SK-N-MC (cell line): ENCODE measurements around the gene LRRC74B.

Experiments
- DNase-seq: peaks from one replicate; pipeline ENCODE4 v3.0.0-alpha.2; 2011; ENCODE audit warnings: low read depth, low spot score
- H3K27ac ChIP-seq: fragments of 200-600 bp; sonication (generic); 2 replicates; pipeline ENCODE4 v1.5.1; 2016; ENCODE audit warnings: mixed run types
- H3K36me3 ChIP-seq: fragments of 200-600 bp; sonication (generic); 2 replicates; pipeline ENCODE4 v1.6.1; 2017; ENCODE audit warnings: antibody characterized with exemption, low read length, mixed read lengths; ENCODE audit not compliant: insufficient read depth
- H3K4me3 ChIP-seq: fragments of 200-600 bp; sonication (generic); 2 replicates; pipeline ENCODE4 v1.5.1; 2016
- H3K9ac ChIP-seq: fragments of 200-600 bp; sonication (generic); 2 replicates; pipeline ENCODE4 v1.8.0; 2017; ENCODE audit warnings: mixed run types, mixed read lengths; ENCODE audit not compliant: insufficient read length
- H3K9me3 ChIP-seq: fragments of 200-600 bp; sonication (generic); 2 replicates; pipeline ENCODE4 v1.6.1; 2017; ENCODE audit warnings: low read depth, mild to moderate bottlenecking, antibody characterized with exemption, low read length, moderate library complexity, mixed read lengths
- EZH2 ChIP-seq: fragments of 200-600 bp; sonication (generic); IDR thresholded peaks from one replicate; pipeline ENCODE4 v1.6.1; 2017; ENCODE audit warnings: antibody characterized with exemption
- FOXP2 ChIP-seq: optimal IDR thresholded peaks from 2 replicates; pipeline ENCODE3; 2011; ENCODE audit warnings: mild to moderate bottlenecking, moderate library complexity; ENCODE audit not compliant: insufficient read depth; ENCODE audit errors: extremely low read length, control extremely low read depth
- POLR2AphosphoS5 ChIP-seq: IDR thresholded peaks from 2 replicates; pipeline ENCODE4 v1.6.1; 2012; ENCODE audit warnings: mild to moderate bottlenecking, low read depth, low read length, borderline replicate concordance

The LRRC74B gene

DNA sequence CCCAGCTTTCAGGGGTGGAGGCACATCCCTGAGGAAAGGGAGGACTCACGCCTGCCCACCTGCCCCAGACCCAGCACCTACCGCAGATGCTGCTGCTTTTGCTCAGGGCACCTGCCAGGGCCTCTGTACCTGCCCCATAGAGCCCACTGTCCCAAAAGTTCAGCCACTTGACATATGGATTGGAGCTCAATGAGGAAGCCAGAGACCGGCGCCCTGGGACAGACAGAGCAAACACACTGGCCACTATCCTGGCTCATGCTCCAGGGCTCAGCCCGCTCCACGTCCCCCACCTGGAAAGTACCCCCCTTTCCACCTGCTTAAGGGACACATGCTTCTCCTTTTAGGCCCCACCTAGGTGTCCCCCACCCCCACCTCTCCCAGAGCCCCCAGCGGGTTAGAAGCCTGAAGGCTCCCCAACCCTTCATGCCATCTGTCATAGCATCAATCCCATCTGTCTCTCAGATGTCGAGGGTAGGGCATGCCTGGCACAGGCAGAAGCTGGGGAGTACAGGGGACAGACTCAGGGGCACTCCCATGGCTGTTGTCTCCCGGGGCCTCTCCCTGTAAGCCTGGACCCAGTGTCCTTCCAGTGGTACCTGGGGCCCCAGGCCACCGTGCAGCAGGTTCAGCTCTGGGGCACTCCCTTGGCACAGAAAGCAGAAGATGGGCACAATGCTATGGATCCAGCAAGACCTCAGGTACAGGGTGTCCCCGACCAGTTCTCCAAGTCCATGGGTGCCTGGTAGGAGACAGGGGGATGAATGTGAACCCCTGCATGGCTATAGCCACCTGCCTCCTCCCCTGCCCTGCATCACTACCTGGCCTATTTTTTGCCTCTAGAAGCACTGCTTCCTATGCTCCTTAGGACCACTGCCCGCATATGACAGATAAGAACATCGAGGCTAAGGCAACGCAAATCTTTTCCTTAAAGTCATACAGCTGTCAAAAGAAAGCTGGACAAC, 33.0 kb upstream of the LRRC74B start:
- H3K36me3 ChIP-seq = no peaks in the 10 kb centered on the region
- no peak overlapping the region for H3K9ac ChIP-seq
- TF ChIP-seq FOXP2 (no peak), POLR2AphosphoS5 (no peak), EZH2 (no peak)
- H3K4me3 ChIP-seq = no peak overlapping the region
- no peak for DNase-seq
- H3K27ac ChIP-seq = 0 out of 2 replicates have a peak overlapping the region, but pooled peaks have one; percentile 47
- no peaks in the 10 kb centered on the region for H3K9me3 ChIP-seq

DNA sequence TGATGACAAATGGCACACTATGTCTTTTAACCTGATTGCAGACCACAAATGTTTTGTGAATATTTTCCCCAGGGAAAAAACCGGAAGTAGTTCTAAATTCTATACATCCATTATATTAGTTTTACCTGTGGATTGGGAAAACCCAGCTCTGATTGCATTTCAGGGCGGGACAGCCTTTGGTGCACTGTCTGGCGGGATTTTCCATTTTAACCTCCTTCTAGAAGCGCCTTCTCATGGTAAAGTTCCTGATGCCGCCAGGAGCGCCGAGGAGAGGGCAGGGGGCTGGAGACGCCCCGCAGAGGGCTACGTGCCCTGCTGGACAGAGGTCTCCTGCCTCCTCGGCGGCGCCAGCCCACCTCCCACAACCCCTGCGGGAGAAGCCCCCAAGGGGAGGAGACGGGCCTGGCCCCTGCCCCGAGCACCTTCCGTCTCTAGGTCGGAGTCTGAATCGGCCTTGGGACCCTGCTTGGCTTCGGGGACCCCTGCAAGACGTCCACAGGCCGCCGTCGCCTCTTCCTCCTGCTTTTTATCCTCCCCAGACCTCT, 32.0 kb upstream of the LRRC74B start:
- Histone ChIP-seq H3K4me3 (peak overlapping the region; percentile 71), H3K9me3 (no peaks in the 10 kb centered on the region), H3K9ac (peak overlapping the region; percentile 2), H3K36me3 (no peaks in the 10 kb centered on the region), H3K27ac (peak overlapping the region; percentile 47)
- TF ChIP-seq FOXP2 (no peak), POLR2AphosphoS5 (peak; percentile 76; the same call in 1 of the 2 replicates)
- no peak for DNase-seq

GRCh38 chr22:21014202-21014725, 31.5 kb upstream of the LRRC74B start:
- Histone ChIP-seq H3K27ac (peak overlapping the region; percentile 47; the same call in 1 of the 2 replicates), H3K4me3 (peak overlapping the region; percentile 71), H3K9me3 (no peaks in the 10 kb centered on the region), H3K36me3 (no peaks in the 10 kb centered on the region), H3K9ac (no peak overlapping the region)
- no peak for TF ChIP-seq FOXP2
- no peak for TF ChIP-seq EZH2
- TF ChIP-seq POLR2AphosphoS5 = no peak
- DNase-seq = peak; percentile 75

DNA sequence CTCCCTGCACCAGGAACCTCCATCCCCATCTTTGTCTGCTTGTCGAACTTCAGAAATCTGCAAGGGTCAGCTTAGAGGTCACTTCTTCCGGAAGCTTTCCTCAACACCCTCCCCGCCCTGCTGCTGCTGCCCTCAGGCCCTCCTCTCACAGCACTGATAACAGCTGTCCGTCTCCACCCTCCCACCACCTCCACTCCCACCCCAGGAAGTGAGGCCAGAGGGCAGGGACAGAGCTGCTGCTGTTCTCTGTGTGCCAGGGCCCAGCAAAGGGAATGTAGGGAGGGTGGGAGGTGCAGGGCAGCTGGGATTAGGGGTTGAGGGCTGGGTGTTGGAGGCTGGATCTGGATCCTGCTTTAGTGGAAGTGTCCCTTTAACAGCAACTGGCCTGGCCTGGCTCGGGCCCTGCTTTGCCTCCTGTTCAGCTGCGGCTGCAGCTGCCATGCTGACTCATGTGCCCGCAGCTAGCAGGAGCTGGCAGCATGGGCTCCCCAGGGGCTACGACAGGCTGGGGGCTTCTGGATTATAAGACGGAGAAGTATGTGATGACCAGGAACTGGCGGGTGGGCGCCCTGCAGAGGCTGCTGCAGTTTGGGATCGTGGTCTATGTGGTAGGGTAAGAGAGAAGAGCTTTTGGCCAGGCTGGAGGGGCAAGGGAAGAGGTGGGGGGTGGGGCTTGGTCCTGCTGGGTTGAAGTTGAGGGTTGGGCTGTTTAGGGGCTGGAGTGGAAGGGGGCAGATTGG, 30.9 kb upstream of the LRRC74B start, which contains the start of gene P2RX6:
Gene P2RX6 (plus strand): TSS at position 440 of the 740 bp plus-strand sequence. CDS start 10 bp downstream, at position 450.
- no peak for DNase-seq
- Histone ChIP-seq H3K9me3 (no peaks in the 10 kb centered on the region), H3K27ac (peak within 1 kb of the TSS; percentile 47), H3K9ac (no peak within 1 kb of the TSS), H3K4me3 (peak within 1 kb of the TSS; percentile 71), H3K36me3 (no peaks in the 10 kb centered on the region)
- no peak for TF ChIP-seq EZH2
- no peak for TF ChIP-seq POLR2AphosphoS5
- no peak for TF ChIP-seq FOXP2

DNA sequence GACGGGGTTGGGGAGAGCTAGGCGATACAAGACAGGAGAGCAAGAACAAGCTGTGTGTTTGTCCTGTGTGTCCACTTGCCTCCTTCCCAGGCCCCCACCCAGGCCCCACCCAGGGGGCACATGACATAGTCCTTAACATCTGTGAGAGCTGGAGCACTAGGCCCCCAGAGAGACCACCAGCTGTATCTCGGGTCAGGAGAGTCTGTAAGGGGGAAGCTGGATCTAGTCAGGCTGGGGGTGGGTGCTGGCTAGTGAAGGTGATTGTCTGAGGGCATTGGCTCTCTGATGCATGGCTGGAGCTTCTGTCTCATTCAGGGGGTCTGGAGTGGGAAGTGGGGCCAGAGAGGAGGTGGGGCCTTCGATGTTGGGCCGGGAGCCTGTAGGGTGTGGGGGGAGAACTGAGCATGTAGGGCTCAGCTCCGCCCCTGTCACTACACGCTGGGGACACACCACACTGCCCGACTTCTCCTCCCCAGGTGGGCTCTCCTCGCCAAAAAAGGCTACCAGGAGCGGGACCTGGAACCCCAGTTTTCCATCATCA, 30.2 kb upstream of the LRRC74B start:
- no peak for DNase-seq
- TF ChIP-seq EZH2 (no peak), POLR2AphosphoS5 (no peak), FOXP2 (no peak)
- Histone ChIP-seq H3K36me3 (no peaks in the 10 kb centered on the region), H3K4me3 (no peak overlapping the region), H3K27ac (no peak overlapping the region), H3K9me3 (no peaks in the 10 kb centered on the region), H3K9ac (no peak overlapping the region)

DNA sequence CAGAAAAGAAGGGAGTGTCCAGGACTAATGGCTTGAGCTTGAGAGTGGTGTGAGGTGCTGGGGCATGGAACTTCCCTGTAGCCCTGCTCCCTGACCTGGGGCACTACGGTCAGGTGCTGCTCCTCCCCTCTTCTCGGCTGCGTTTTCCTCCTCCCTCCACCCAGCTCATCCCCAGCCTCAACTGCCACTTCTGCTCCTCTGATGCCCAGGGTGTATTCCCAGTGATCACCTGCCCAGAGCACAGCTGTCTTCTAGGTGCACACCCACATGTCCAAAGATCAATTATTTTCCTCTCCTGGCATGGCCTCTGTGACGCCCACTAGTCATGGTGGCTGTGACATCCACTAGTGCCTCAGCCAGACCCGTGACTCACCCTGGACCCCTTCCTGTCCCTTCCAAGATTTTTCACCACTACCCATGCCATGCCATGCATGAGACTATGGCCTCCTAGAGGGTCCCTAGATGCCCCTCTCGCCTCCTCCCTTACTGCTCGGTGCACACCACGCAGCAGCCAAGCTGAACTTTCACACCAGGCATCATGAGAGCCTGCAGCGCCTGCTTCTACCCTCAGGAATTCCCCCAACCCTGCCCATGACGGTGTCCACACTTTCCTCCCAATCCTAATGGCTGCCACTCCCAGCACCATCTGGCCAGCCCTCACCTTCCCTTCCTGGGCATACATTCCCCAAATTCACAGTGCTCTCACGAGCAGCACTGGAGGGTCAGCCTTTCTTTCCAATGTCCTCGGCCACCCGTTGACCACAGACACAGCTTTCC, 28.9 kb upstream of the LRRC74B start:
- no peaks in the 10 kb centered on the region for H3K36me3 ChIP-seq
- no peaks in the 10 kb centered on the region for H3K9me3 ChIP-seq
- no peak for TF ChIP-seq FOXP2
- no peak overlapping the region for H3K4me3 ChIP-seq
- no peak overlapping the region for H3K27ac ChIP-seq
- no peak overlapping the region for H3K9ac ChIP-seq
- no peak for DNase-seq

DNA sequence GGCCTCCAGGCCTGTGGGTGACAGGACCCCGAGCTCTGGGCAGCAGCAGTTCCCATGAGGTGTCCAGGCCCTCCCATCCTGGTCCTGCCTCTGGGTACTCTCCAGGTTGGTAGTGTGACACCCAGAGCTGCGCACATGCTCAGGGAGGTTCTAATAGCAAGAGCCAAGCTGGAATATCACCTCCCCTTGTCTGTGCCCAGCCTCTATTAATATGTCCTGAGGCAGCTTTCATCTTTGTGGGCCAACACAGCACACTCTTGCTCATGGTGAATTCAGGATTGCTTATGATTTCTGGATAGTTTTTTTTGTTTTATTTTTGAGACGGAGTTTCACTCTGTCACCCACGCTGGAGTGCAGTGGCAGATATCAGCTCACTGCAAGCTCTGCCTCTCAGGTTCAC, 27.4 kb upstream of the LRRC74B start:
- no peaks in the 10 kb centered on the region for H3K36me3 ChIP-seq
- no peaks in the 10 kb centered on the region for H3K9me3 ChIP-seq
- TF ChIP-seq FOXP2 = no peak
- no peak for DNase-seq
- no peak overlapping the region for H3K4me3 ChIP-seq
- H3K9ac ChIP-seq = no peak overlapping the region
- H3K27ac ChIP-seq = no peak overlapping the region
